GM12891 (cell line): ENCODE results near the gene LRRC74B.

Source experiments
- PAX5 ChIP-seq: IDR thresholded peaks from 2 replicates; pipeline ENCODE4 v1.6.1; 2011; ENCODE audit warnings: low read length, moderate library complexity, mild to moderate bottlenecking; ENCODE audit not compliant: insufficient read depth, severe bottlenecking
- POLR2A ChIP-seq: IDR thresholded peaks from 2 replicates; pipeline ENCODE4 v1.6.1; 2011; ENCODE audit warnings: low read depth, low read length, control low read depth
- POLR2AphosphoS5 ChIP-seq: IDR thresholded peaks from 2 replicates; pipeline ENCODE4 v1.6.1; 2011; ENCODE audit warnings: low read depth, low read length, control low read depth
- POU2F2 ChIP-seq: IDR thresholded peaks from 2 replicates; pipeline ENCODE4 v1.6.1; 2011; ENCODE audit warnings: low read depth, mild to moderate bottlenecking, control low read depth, low read length, moderate library complexity
- SPI1 ChIP-seq: IDR thresholded peaks from 2 replicates; pipeline ENCODE4 v1.6.1; 2011; ENCODE audit warnings: low read depth, low read length, control low read depth
- TAF1 ChIP-seq: IDR thresholded peaks from 2 replicates; pipeline ENCODE4 v1.6.1; 2011; ENCODE audit warnings: low read depth, low read length, control low read depth

DNA sequence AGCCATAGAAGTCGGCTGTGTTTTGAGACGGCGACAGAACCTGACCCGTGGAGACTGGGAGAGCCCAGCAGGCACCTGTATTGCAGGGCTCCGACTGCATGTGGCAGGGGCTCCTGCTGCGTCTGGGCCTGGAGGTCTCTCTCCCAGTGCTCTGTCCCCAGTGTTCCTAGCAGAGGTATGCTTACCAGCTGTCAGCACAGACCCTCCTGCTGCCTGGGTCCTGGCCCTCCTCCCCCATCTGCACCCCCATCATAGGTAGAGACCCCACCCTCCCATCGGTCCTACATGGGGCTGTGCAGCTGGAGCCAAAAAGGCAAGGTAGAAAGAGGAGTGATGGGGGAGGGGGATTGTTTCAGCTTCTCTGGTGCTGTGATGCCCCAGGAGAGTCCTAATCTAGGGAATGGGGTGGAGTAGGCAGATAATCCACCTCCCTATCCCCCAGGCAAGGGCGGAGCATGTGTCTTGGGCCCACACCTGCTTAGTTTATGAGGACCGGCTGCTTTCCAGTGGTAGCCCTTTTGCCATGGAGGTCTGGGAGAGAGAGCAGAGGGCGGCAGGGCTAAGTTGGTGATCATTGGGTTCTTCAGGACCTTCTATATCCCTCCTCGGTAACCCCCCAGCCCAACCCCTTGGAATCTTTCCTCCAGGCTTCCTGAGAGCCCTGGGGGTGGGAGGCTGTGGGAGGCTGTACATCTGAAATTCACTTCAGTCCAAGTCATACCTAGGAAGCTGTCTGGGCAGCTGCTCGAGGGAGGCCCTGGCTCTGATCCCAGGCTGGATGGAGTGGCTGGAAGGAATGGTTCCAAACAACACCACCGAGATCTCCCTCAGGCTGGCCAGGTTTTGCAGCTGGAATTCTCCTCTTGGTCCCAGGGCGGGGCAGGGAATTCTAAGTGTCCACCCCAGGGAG lies 18.7 kb upstream of the LRRC74B start:
- no peak for TF ChIP-seq POLR2A
- no peak for TF ChIP-seq TAF1
- no peak for TF ChIP-seq SPI1
- TF ChIP-seq POLR2AphosphoS5 = no peak
- TF ChIP-seq PAX5 = no peak
- TF ChIP-seq POU2F2 = no peak
